ENCODE results near the gene PIK3R1.

PIK3R1 gene

DNA sequence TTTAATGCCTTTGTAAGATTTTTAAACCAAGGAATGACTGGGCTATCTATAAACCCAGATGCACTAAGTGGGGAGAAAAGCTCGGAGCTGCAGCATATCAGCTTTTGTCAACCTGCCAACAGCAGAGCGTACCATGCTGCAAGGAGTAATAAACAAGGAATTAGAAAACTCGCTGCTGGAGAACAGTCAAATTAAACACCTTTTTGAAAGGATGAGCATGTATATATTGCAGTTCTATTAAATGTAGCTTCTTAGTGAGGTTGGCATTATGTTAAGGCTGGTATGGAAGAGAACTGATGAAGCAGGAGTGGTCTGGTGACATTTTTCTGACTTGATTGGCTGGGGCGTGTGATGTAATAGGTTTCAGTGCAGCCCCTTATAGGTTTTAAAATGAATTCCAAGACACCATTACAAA is 74.7 kb downstream of the PIK3R1 start:
- H3K4me3 Mint-ChIP-seq = no peak overlapping the region
- no peaks in the 10 kb centered on the region for H3K27me3 Mint-ChIP-seq
- H3K36me3 Mint-ChIP-seq = peaks cover 10% of the 10 kb centered on the region
- peaks cover 64% of the 10 kb centered on the region for H3K4me1 Mint-ChIP-seq (ENCODE audit: low read depth)
- peak overlapping the region; percentile 66 for H3K27ac Mint-ChIP-seq
- H3K9me3 Mint-ChIP-seq (ENCODE audit: low read depth) = no peaks in the 10 kb centered on the region

DNA sequence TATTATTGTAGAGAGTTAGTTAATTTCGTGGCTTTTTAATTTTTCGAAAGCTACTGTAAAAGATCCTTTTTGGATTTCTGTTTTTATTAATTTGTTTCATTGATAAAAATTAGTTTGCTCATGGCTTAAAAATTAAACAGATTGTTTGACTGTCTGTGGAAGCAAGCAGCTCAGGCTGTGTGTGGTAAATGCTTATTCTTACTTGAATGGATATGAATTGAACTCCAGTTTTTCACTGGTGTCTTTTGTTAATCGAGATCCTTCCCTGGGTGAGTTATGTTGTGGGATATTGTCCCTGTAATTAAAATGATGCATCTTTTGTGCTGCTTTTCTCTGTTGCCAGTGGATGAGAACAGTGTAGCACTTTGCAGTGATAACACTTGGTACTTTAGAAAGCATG is 75.3 kb downstream of the PIK3R1 start:
- Mint-ChIP-seq H3K4me1 (ENCODE audit: low read depth) (peaks cover 59% of the 10 kb centered on the region), H3K36me3 (peaks cover 12% of the 10 kb centered on the region), H3K27me3 (no peaks in the 10 kb centered on the region), H3K4me3 (no peak overlapping the region), H3K9me3 (ENCODE audit: low read depth) (no peaks in the 10 kb centered on the region), H3K27ac (peak overlapping the region; percentile 62)

DNA sequence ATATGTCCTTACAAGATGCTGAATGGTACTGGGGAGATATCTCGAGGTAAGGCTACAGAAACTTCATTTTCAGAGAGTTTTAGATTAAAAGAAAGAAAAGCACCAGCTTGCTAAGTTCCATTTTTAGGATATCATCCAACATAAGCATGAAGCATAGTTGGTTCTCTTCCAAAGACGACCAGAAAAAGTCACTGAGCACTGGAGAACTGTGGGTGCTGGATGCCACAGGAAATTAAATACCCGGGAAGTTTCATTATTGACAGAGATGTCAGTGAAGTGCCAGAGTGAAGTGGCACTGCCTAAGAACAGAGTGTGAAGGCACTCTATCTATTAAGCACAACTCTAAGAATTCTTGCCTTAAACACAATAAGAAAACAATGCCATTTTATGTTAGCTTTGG is 76.8 kb downstream of the PIK3R1 start:
- no peaks in the 10 kb centered on the region for H3K9me3 Mint-ChIP-seq (ENCODE audit: low read depth)
- peaks cover 22% of the 10 kb centered on the region for H3K36me3 Mint-ChIP-seq
- H3K4me1 Mint-ChIP-seq (ENCODE audit: low read depth) = peaks cover 44% of the 10 kb centered on the region
- H3K4me3 Mint-ChIP-seq = no peak overlapping the region
- H3K27ac Mint-ChIP-seq = peak overlapping the region; percentile 85
- no peaks in the 10 kb centered on the region for H3K27me3 Mint-ChIP-seq

DNA sequence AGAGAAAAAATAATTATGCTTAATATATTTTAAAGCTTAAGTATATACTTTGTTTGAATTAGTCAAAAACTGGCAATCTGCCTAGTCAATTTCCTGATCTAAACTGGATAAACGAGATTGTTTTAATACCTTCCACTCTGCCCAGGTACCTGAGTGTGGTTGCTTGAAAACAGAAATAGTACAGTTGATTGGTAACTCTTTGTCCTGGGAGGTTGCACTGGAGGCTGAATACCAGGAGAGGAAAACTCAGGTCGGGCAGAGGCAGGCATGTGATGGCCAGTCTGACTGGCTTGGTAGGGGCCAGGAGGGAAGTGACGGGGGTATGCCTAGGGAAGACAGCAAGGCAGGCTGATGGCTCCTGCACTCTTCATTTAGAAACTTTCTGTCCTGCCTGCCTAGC is 80.2 kb downstream of the PIK3R1 start:
- no peaks in the 10 kb centered on the region for H3K27me3 Mint-ChIP-seq
- H3K4me1 Mint-ChIP-seq (ENCODE audit: low read depth) = peaks cover 15% of the 10 kb centered on the region
- H3K4me3 Mint-ChIP-seq = no peak overlapping the region
- peaks cover 30% of the 10 kb centered on the region for H3K36me3 Mint-ChIP-seq
- peak overlapping the region; percentile 47 for H3K27ac Mint-ChIP-seq
- no peaks in the 10 kb centered on the region for H3K9me3 Mint-ChIP-seq (ENCODE audit: low read depth)

DNA sequence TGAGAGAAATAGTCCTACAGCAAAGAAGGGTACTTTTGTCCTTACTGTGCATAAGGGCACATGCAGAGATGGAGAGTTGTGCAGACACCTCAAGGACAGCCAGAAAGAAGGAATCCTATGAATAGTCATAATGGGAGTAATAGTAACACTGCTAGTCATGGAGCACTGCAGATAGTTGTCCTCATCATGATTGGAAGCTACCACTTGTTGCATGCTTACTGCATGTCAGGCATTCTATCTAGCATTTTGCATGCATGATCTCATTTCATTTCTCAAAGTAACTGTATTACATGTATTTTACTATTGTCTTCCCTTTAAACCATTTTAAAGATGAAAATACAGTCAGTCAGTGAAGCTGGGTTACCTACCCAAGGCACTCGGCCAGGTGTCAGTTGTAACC is 81.3 kb downstream of the PIK3R1 start:
- peaks cover 5% of the 10 kb centered on the region for H3K4me1 Mint-ChIP-seq (ENCODE audit: low read depth)
- H3K9me3 Mint-ChIP-seq (ENCODE audit: low read depth) = no peaks in the 10 kb centered on the region
- no peak overlapping the region for H3K4me3 Mint-ChIP-seq
- H3K27ac Mint-ChIP-seq = peak overlapping the region; percentile 46
- no peaks in the 10 kb centered on the region for H3K27me3 Mint-ChIP-seq
- peaks cover 33% of the 10 kb centered on the region for H3K36me3 Mint-ChIP-seq

DNA sequence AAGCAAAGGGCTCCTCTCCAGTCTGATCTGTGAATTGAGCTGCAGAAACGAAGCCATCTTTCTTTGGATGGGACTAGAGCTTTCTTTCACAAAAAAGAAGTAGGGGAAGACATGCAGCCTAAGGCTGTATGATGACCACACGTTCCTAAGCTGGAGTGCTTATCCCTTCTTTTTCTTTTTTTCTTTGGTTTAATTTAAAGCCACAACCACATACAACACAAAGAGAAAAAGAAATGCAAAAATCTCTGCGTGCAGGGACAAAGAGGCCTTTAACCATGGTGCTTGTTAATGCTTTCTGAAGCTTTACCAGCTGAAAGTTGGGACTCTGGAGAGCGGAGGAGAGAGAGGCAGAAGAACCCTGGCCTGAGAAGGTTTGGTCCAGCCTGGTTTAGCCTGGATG is 82.1 kb downstream of the PIK3R1 start:
- no peaks in the 10 kb centered on the region for H3K9me3 Mint-ChIP-seq (ENCODE audit: low read depth)

DNA sequence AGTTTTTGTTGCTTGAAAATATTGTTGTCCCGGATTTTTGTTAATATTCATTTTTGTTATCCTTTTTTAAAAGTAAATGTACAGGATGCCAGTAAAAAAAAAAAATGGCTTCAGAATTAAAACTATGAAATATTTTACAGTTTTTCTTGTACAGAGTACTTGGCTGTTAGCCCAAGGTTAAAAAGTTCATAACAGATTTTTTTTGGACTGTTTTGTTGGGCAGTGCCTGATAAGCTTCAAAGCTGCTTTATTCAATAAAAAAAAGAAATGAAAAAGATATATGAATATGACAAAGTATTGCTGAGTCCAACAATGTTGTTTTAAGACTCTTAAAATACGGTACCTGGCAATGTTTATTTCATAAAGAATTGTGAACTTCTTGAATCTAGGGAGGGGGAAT is 82.9 kb downstream of the PIK3R1 start:
- Mint-ChIP-seq H3K9me3 (ENCODE audit: low read depth) (no peaks in the 10 kb centered on the region), H3K4me3 (no peak overlapping the region), H3K36me3 (peaks cover 32% of the 10 kb centered on the region), H3K4me1 (ENCODE audit: low read depth) (peaks cover 13% of the 10 kb centered on the region), H3K27me3 (no peaks in the 10 kb centered on the region), H3K27ac (peak overlapping the region; percentile 29)

More for the DNA sequence above, 82.1 kb downstream of the PIK3R1 start:
- Mint-ChIP-seq H3K27ac (peak overlapping the region; percentile 2), H3K4me3 (no peak overlapping the region), H3K27me3 (no peaks in the 10 kb centered on the region), H3K36me3 (peaks cover 32% of the 10 kb centered on the region), H3K4me1 (ENCODE audit: low read depth) (peaks cover 5% of the 10 kb centered on the region)

DNA sequence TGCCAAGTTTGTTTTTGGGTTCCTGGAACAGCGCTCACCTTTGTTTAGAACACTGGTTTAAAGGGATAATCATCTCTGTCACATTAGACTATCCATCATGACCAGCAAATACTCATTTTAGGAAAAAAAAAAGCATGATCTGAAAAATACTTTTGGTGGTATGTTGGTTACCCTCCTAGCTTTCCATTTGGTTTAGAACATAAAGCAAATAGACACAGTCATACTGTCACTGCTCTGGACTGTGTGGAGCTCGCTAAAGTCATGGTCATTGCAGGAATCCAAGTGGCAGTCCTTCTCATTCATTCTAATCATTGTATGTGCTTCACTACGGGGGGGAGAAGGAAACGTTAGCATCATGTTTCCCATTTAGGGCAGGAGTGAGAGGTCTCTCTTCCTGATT is 83.5 kb downstream of the PIK3R1 start:
- peaks cover 16% of the 10 kb centered on the region for H3K4me1 Mint-ChIP-seq (ENCODE audit: low read depth)
- H3K27ac Mint-ChIP-seq = peak overlapping the region; percentile 29
- no peak overlapping the region for H3K4me3 Mint-ChIP-seq
- H3K9me3 Mint-ChIP-seq (ENCODE audit: low read depth) = no peaks in the 10 kb centered on the region
- H3K27me3 Mint-ChIP-seq = no peaks in the 10 kb centered on the region
- H3K36me3 Mint-ChIP-seq = peaks cover 32% of the 10 kb centered on the region

DNA sequence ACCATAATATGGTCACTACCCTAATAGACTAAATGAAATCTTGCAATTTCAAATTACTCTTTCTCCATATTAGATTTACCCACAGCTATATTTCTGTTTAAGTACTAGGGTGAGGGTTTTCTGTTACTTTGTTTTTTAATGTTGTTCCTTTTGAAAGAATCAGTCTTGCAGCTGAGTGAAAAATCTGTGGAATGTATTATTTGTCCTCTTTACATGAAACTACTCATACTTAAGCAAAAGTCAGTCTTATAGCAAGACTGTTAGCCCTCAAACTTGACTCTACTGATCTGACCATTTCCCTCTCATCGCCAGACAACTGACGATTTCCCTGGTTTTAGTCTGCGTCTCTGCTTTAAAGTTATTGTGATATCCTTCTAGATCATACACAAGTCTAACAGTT is 84.0 kb downstream of the PIK3R1 start:
- peaks cover 28% of the 10 kb centered on the region for H3K36me3 Mint-ChIP-seq
- peaks cover 18% of the 10 kb centered on the region for H3K4me1 Mint-ChIP-seq (ENCODE audit: low read depth)
- H3K27ac Mint-ChIP-seq = no peak overlapping the region
- H3K4me3 Mint-ChIP-seq = no peak overlapping the region
- no peaks in the 10 kb centered on the region for H3K27me3 Mint-ChIP-seq
- H3K9me3 Mint-ChIP-seq (ENCODE audit: low read depth) = no peaks in the 10 kb centered on the region

DNA sequence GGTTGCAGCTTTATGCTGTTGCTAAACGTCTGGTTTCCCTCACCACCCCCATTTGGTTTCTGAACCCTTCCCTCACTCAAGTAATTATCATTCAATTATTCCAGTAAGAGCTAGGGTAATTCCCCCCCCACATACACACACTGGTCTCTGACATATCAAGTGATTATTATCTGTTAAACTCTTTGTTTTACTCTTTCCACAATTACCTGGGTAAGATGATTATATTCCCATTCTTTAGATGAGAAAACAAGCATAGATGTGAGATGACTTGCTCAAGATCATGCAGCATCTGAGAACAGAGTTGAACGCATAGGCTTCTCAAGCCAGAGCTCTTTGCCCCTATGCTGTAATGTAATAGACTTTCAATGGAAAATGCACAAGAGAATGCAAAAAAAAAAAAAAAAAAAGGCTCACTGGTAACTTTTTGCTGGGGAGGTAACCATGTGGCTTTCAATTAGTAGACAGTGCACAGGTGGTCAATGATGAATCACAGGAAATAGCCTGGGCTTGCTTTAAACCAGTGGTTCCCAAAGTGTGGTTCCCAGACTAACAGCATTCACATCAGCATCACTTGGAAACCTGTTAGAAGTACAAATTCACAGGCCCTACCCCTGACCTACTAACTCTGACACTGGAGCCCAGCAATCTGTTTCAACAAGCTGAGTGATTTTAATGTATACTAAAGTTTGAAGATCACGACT is 87.6 kb downstream of the PIK3R1 start:
- no peaks in the 10 kb centered on the region for H3K9me3 Mint-ChIP-seq (ENCODE audit: low read depth)
- H3K4me1 Mint-ChIP-seq (ENCODE audit: low read depth) = peaks cover 18% of the 10 kb centered on the region
- no peak overlapping the region for H3K4me3 Mint-ChIP-seq
- peak overlapping the region; percentile 41 for H3K27ac Mint-ChIP-seq
- peaks cover 11% of the 10 kb centered on the region for H3K36me3 Mint-ChIP-seq
- H3K27me3 Mint-ChIP-seq = no peaks in the 10 kb centered on the region

DNA sequence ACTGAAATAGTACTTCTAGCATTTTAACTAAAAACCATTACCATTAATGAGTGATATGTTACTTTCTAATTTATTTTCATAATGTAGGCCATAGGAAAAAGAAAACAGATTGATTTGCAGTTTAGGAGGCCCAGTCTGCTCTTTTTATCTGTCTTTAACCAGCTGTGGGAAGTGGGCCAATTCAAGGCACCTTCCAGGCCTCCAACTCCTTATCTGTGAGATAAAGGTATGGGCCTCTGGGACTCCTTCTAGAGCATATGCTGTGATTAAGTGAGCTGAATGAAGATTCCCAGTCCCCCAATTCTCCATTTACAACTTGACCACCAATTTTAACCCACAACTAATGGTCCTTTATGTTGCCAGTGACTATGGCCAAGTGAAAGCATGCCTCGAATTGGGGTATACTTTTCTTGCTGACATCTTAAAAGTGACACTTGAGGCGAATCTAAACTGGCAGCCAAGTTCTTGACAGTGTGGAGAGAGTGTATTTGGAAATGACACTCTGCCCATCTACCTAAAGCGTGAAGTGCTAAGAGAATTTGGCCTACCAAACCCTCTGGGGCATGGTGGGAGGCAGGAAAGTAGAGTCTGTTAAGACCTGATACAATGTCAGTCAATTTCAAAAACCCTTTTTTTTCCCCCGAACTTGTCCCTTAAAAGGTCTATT is 88.3 kb downstream of the PIK3R1 start:
- H3K27me3 Mint-ChIP-seq = no peaks in the 10 kb centered on the region
- peaks cover 18% of the 10 kb centered on the region for H3K4me1 Mint-ChIP-seq (ENCODE audit: low read depth)
- H3K4me3 Mint-ChIP-seq = no peak overlapping the region
- no peaks in the 10 kb centered on the region for H3K9me3 Mint-ChIP-seq (ENCODE audit: low read depth)
- no peak overlapping the region for H3K27ac Mint-ChIP-seq
- peaks cover 11% of the 10 kb centered on the region for H3K36me3 Mint-ChIP-seq

DNA sequence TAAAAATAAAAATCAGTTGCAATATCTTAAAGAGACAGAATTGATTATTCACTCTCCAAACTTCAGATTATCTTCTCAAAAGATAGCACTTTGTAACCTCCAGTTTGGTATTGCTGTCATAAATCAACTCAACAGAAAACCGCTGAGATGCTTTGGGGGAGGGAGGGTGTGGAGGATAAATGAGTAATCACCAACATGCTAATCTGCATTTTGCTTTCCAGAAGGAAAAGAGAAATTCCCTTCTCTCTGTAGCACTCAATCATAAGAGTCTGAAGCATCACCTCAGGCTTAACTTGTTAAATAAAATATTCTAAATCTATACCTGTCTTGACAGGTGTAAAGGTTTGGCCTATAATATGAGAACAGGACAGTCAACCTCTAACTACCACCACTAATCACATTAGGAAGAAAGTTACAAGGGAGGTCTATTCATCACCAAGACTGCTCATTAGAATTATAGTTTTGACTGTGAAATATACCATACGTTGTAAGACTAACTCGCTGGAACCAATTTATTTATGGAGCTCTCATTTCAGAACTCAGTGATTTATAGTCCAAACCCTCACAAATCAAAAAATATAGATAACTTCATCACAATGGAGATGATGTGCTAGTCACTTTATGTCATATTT is 89.0 kb downstream of the PIK3R1 start:
- no peak overlapping the region for H3K27ac Mint-ChIP-seq

DNA sequence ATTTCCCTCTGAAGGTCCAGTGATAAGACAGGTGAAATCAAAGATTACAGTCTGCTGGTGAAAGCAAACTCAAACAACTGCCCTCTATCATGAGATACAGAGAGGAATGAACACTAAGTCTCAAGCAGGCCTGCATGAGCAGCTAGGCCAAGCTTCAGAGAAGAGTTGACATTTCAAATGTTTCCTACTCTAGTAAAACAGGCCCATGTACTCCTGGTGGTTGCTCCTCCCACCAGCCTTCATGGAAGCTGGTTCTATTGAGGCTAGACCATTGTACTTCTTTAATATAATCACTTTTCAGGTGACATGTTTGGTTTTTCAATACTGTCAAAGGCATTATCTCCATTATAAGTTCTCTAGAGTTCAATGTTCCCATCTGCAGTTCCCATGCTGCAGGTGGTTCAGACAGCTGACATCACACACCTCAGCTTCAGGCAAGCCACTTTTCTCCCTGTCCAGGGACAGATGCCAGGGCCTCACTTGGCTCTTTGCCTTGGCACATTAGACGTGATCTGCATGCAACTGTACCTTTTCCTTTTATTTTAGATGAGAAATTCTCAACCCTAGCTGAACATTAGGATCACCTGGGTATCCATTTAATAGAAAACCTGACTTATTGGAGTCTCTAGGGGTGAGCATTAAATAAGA is 89.8 kb downstream of the PIK3R1 start:
- Mint-ChIP-seq H3K27ac (no peak overlapping the region), H3K9me3 (ENCODE audit: low read depth) (no peaks in the 10 kb centered on the region), H3K4me1 (ENCODE audit: low read depth) (peaks cover 18% of the 10 kb centered on the region), H3K36me3 (peaks cover 6% of the 10 kb centered on the region), H3K27me3 (no peaks in the 10 kb centered on the region), H3K4me3 (no peak overlapping the region)

More for the DNA sequence above, 89.0 kb downstream of the PIK3R1 start:
- H3K4me3 Mint-ChIP-seq = no peak overlapping the region
- peaks cover 18% of the 10 kb centered on the region for H3K4me1 Mint-ChIP-seq (ENCODE audit: low read depth)
- H3K36me3 Mint-ChIP-seq = peaks cover 6% of the 10 kb centered on the region
- H3K9me3 Mint-ChIP-seq (ENCODE audit: low read depth) = no peaks in the 10 kb centered on the region
- no peaks in the 10 kb centered on the region for H3K27me3 Mint-ChIP-seq

DNA sequence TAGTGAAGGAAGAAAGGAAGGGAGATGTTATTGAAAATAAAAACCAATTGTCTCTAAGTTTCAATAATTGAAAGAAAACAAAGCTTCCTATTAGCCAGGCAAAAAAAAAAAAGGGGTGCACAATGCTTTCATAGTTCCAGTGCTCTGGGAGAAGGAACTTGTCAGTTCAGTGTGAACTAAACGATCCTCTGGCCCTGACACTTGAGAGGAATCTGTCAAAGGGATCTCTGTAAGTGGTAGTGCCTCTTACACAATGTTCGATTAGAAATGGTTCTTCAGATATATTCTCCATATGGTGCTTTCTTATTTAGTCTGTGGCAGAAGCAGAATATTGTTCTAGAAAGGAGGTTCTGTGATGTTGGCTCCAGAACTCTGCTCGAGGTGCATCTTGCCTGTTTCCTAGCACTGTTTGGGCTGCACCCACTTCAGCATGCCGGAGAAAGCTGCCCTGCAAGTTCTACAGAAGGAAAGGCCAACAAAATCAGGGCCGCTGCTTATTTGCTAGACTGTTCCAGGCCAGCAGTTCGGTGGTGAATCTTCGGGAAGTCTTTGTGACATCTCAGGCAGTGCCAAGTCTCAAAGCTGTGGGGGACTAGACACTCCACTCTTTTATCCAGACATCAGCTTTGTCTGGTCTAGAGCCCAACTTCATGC is 90.9 kb downstream of the PIK3R1 start:
- Mint-ChIP-seq H3K4me1 (ENCODE audit: low read depth) (peaks cover 18% of the 10 kb centered on the region), H3K27me3 (no peaks in the 10 kb centered on the region), H3K36me3 (peaks cover 2% of the 10 kb centered on the region), H3K9me3 (ENCODE audit: low read depth) (no peaks in the 10 kb centered on the region), H3K27ac (no peak overlapping the region), H3K4me3 (no peak overlapping the region)

DNA sequence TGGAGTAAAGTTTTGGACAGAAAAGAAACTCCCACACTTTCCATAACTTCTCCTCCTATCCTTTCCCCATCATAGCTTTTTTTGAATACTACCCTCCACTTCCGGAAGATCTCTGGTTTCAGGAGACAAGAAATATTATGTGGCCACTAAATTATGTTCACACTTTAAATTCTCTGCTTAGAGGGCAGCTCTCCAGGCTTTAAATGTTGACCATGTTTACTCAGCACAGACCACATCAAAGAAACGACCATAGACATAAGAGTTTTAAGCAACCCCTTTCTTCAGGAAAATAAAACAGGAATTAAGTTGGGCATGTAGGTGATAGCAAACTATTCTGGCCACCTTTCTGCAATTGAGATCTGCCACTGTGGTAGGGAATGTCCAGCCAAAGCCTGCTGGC is 97.8 kb downstream of the PIK3R1 start:
- Mint-ChIP-seq H3K4me1 (ENCODE audit: low read depth) (peaks cover 10% of the 10 kb centered on the region), H3K36me3 (no peaks in the 10 kb centered on the region), H3K27me3 (no peaks in the 10 kb centered on the region), H3K9me3 (ENCODE audit: low read depth) (no peaks in the 10 kb centered on the region), H3K27ac (no peak overlapping the region), H3K4me3 (no peak overlapping the region)

Data from activated naive CD8-positive, alpha-beta T cell (primary cell).